ENCODE measurements around the gene SMIM24. TPM values are rescaled to one million over a fixed set of nuclear protein-coding genes. Genes with fewer than 3 reads are reported as not detected.
"Not testable (repeated sequence)": the region's sequence is repeated elsewhere in the genome, so short reads cannot be mapped to it uniquely, and the experiment has no call there.

SMIM24 gene
- total and polyA plus RNA-seq, 9 of the 15 experiments (the other 6 are each of a cell fraction or from before 2014, with no cell fraction given): 0.45 to 12.3 (median 1.4) TPM; not detected in 1

DNA sequence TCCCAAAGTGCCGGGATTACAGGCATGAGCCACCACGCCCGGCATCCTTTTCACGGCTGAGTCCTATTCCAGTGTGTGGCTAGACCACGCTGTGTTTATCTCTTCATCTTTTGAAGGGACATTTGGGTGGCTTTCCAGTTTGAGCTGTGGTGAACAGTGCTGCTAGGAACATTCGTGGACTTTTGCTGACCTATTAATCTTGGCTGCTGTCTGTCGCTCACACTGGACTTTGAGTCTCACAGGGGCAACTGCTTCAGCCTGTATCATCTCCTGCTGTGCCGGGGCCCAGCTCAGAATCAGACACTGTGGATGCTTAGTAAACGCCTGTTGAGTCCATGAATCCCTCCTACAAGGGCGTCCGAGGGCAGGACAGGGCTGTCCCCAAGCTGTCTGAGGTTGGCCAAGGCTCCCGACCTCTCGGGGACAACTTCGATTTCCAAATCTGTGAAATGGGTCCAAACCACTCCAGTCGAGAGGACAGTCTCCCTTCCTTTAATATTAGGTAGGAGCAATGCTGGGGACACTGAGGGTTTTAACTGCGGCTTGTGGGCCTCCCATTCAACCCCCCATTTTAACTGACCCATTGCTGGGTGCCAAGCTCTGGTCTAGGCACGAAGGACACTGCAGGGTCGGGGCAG lies 48.4 kb downstream of the SMIM24 start:
- Histone ChIP-seq H3K4me1 (replicated peaks in 1 of 2; ENCODE audit: control insufficient read depth in 2 of 2, insufficient read depth in 2 of 2, low read length in 2 of 2) (peaks cover 4 to 34% of the 10 kb centered on the region in 2 experiments), H3K27ac (ENCODE audit: extremely low read depth, low read depth, low read length) (no peak overlapping the region), H3K9ac (ENCODE audit: insufficient read depth in 1 of 2, low read depth in 2 of 2, low read length in 2 of 2) (no peak overlapping the region), H3K9me1 (ENCODE audit: control insufficient read depth, insufficient read depth, low read length) (no peaks in the 10 kb centered on the region), H2AFZ (ENCODE audit: low read depth, low read length) (no peak overlapping the region), H3K27me3 (ENCODE audit: control insufficient read depth in 2 of 2, insufficient read depth in 2 of 2, low read length in 2 of 2) (no peaks in the 10 kb centered on the region), H3K4me2 (ENCODE audit: insufficient read depth, low read length) (no peak overlapping the region), H3K79me2 (ENCODE audit: control insufficient read depth, insufficient read depth, low read length) (peaks cover 28% of the 10 kb centered on the region), H3K36me3 (ENCODE audit: control insufficient read depth, insufficient read depth, low read length) (peaks cover 66% of the 10 kb centered on the region), H4K20me1 (replicated peaks; ENCODE audit: control insufficient read depth, insufficient read depth, low read length) (peaks cover 20% of the 10 kb centered on the region), H3K9me3 (replicated peaks; ENCODE audit: control insufficient read depth, insufficient read depth, low read depth, low read length) (no peaks in the 10 kb centered on the region), H3K4me3 (no peak overlapping the region)
- POLR2A ChIA-PET: no interaction called here
- ATAC-seq: no peak
- intact Hi-C loops (cut with micrococcal nuclease): loop anchor here (5.0 kb wide), 1 partner anchor 75 kb away; no protein-coding TSS in a partner anchor
- no TSS peak for BruUV-seq (replicated peaks)
- in situ Hi-C loops (cut with MboI): loop anchor here (5.0 kb wide), 1 partner anchor 90 kb away; no protein-coding TSS in a partner anchor
- no peak for FAIRE-seq
- CTCF ChIA-PET (ENCODE audit: low intra/inter-chr PET ratio): no interaction called here
- no peak for DNase-seq (ENCODE audit: extremely low read depth in 1 of 4, low spot score in 3 of 4)
- 84% methylated on average over 18 of the region's 18 CpGs for WGBS (ENCODE audit: insufficient coverage, low coverage, missing lambda C conversion rate)
- no peak for TF ChIP-seq PTBP1 (IDR thresholded peaks at IDR 0.05; ENCODE audit: low read depth, low read length)
- TF ChIP-seq CREBBP (IDR thresholded peaks at IDR 0.05; ENCODE audit: low read depth, low read length): no peak
- TF ChIP-seq ZNF146 (CRISPR knock-in tag; IDR thresholded peaks at IDR 0.05; ENCODE audit: unreplicated experiment): peak; percentile 48
- peak; percentile 84 for TF ChIP-seq ESRRA (IDR thresholded peaks at IDR 0.05; ENCODE audit: borderline replicate concordance, low read depth)
- peak; percentile 43 for TF ChIP-seq RBM25 (IDR thresholded peaks at IDR 0.05; ENCODE audit: low read depth, low read length, severe bottlenecking)
- TF ChIP-seq PHF21A (IDR thresholded peaks at IDR 0.05; ENCODE audit: borderline replicate concordance, low read depth): no peak
- TF ChIP-seq POLR2G (IDR thresholded peaks at IDR 0.05; ENCODE audit: low read depth, low read length): no peak
- TF ChIP-seq KDM2B (CRISPR knock-in tag; IDR thresholded peaks at IDR 0.05): no peak
- TF ChIP-seq, protein P1, sequence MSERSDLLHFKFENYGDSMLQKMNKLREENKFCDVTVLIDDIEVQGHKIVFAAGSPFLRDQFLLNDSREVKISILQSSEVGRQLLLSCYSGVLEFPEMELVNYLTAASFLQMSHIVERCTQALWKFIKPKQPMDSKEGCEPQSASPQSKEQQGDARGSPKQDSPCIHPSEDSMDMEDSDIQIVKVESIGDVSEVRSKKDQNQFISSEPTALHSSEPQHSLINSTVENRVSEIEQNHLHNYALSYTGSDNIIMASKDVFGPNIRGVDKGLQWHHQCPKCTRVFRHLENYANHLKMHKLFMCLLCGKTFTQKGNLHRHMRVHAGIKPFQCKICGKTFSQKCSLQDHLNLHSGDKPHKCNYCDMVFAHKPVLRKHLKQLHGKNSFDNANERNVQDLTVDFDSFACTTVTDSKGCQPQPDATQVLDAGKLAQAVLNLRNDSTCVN (CRISPR knock-in tag; IDR thresholded peaks at IDR 0.05): no peak
- TF ChIP-seq BCOR (IDR thresholded peaks at IDR 0.05): peak; percentile 38; the same call in 1 of the 2 replicates
- TF ChIP-seq ZNF311 (CRISPR knock-in tag; IDR thresholded peaks at IDR 0.05): no peak
- TF ChIP-seq, protein P2, sequence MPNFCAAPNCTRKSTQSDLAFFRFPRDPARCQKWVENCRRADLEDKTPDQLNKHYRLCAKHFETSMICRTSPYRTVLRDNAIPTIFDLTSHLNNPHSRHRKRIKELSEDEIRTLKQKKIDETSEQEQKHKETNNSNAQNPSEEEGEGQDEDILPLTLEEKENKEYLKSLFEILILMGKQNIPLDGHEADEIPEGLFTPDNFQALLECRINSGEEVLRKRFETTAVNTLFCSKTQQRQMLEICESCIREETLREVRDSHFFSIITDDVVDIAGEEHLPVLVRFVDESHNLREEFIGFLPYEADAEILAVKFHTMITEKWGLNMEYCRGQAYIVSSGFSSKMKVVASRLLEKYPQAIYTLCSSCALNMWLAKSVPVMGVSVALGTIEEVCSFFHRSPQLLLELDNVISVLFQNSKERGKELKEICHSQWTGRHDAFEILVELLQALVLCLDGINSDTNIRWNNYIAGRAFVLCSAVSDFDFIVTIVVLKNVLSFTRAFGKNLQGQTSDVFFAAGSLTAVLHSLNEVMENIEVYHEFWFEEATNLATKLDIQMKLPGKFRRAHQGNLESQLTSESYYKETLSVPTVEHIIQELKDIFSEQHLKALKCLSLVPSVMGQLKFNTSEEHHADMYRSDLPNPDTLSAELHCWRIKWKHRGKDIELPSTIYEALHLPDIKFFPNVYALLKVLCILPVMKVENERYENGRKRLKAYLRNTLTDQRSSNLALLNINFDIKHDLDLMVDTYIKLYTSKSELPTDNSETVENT (CRISPR knock-in tag; IDR thresholded peaks at IDR 0.05): no peak

DNA sequence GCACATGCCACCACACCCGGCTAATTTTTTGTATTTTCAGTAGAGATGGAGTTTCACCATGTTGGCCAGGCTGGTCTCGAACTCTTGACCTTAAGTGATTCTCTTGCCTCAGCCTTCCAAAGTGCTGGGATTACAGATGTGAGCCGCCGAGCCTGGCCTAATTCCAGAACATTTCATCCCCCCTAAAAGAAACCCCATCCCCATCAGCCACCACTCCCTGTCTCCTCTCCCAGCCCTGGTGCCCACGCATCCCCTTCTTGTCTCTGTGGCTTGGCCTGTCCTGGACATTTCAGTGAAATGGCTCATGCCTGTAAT lies 50.0 kb downstream of the SMIM24 start:
- H3K9me1 ChIP-seq (ENCODE audit: control insufficient read depth, insufficient read depth, low read length); ATAC-seq; H3K9ac ChIP-seq (ENCODE audit: insufficient read depth in 1 of 2, low read depth in 2 of 2, low read length in 2 of 2); H3K27me3 ChIP-seq (ENCODE audit: control insufficient read depth in 2 of 2, insufficient read depth in 2 of 2, low read length in 2 of 2); H3K27ac ChIP-seq (ENCODE audit: extremely low read depth, low read depth, low read length); H3K4me2 ChIP-seq (ENCODE audit: insufficient read depth, low read length); H3K4me3 ChIP-seq; H3K9me3 ChIP-seq (replicated peaks; ENCODE audit: control insufficient read depth, insufficient read depth, low read depth, low read length); DNase-seq (ENCODE audit: extremely low read depth in 1 of 4, low spot score in 3 of 4); H2AFZ ChIP-seq (ENCODE audit: low read depth, low read length); BruUV-seq (replicated peaks); FAIRE-seq: not testable (repeated sequence)
- Histone ChIP-seq H3K79me2 (ENCODE audit: control insufficient read depth, insufficient read depth, low read length) (peaks cover 21% of the 10 kb centered on the region), H4K20me1 (replicated peaks; ENCODE audit: control insufficient read depth, insufficient read depth, low read length) (peaks cover 20% of the 10 kb centered on the region), H3K4me1 (replicated peaks in 1 of 2; ENCODE audit: control insufficient read depth in 2 of 2, insufficient read depth in 2 of 2, low read length in 2 of 2) (peaks cover under 1 to 36% of the 10 kb centered on the region in 2 experiments), H3K36me3 (ENCODE audit: control insufficient read depth, insufficient read depth, low read length) (peaks cover 60% of the 10 kb centered on the region)
- ChIA-PET POLR2A (interaction anchor here (1.3 kb wide), 1 partner anchor 8 kb away, joined by 4 read pairs; no protein-coding TSS in a partner anchor), CTCF (ENCODE audit: low intra/inter-chr PET ratio) (interaction anchor here (3.7 kb wide), 1 partner anchor 103 kb away, joined by 34 read pairs; no protein-coding TSS in a partner anchor)
- in situ Hi-C loops (cut with MboI): loop anchor here (5.0 kb wide), 1 partner anchor 88 kb away; no protein-coding TSS in a partner anchor
- intact Hi-C loops (cut with micrococcal nuclease): loop anchor here (5.0 kb wide), 1 partner anchor 73 kb away; no protein-coding TSS in a partner anchor
- 96% methylated on average over 5 of the region's 5 CpGs for WGBS (ENCODE audit: insufficient coverage, low coverage, missing lambda C conversion rate)
